Measurements from ENCODE around the gene HSD17B1. TPM values are rescaled to one million over a fixed set of nuclear protein-coding genes. Genes with fewer than 3 reads are reported as not detected.

HSD17B1 gene
- total and polyA plus RNA-seq, 2 of the 13 experiments (the other 11 are each of a cell fraction or from before 2014, with no cell fraction given) = 0.54 to 0.93 TPM

DNA sequence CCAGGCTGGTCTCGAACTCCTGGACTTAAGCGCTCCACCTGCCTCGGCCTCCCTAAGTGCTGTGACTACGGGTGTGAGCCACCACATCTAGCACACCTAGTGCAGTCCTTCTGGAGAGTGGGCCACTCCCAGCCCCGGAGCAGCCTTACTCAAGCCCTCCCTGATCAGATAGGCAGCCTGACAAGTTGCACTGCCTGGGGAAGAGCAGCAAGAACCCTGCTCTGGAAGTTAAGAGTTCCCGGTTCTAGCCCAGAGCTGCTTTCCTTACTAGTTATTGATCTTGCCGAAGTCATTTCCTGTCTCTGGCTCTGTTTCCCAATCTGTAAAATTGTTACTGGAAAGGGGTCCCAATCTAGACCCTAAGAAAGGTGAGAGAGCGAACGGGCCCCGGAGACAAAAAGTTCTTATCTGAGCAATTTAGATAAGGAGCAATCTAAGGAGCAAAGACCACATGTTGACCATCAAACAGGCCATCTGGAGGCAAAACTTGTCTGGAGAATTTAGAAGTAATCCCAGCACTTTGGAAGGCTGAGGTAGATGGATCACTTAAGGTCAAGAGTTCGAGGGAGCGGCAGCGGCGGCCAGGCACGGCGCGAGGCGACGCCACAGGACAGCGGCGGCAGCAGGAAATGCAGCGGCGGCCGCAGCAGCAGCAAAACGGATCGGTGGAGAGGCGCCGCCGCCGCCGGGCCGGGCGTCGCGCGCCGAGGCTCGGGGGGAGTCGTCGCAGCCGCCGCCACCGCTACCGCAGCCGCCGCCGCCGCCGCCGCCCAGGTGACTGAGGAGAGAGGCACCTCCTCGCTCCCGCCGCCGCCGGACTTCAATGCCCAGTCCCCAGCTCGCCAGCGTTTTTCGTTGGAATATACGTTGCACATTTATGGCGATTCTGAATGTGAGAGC, 21.0 kb upstream of the HSD17B1 start (continued):
- TF ChIP-seq, protein P1, sequence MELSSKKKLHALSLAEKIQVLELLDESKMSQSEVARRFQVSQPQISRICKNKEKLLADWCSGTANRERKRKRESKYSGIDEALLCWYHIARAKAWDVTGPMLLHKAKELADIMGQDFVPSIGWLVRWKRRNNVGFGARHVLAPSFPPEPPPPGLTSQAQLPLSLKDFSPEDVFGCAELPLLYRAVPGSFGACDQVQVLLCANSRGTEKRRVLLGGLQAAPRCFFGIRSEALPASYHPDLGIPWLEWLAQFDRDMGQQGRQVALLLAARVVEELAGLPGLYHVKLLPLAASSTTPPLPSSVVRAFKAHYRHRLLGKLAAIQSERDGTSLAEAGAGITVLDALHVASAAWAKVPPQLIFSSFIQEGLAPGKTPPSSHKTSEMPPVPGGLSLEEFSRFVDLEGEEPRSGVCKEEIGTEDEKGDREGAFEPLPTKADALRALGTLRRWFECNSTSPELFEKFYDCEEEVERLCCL (CRISPR knock-in tag; IDR thresholded peaks at IDR 0.05; ENCODE audit: borderline replicate concordance) = no peak
- TF ChIP-seq ZNF776 (CRISPR knock-in tag; IDR thresholded peaks at IDR 0.05) = no peak
- no peak for TF ChIP-seq AHR (CRISPR knock-in tag; IDR thresholded peaks at IDR 0.05)
- TF ChIP-seq, protein P2, sequence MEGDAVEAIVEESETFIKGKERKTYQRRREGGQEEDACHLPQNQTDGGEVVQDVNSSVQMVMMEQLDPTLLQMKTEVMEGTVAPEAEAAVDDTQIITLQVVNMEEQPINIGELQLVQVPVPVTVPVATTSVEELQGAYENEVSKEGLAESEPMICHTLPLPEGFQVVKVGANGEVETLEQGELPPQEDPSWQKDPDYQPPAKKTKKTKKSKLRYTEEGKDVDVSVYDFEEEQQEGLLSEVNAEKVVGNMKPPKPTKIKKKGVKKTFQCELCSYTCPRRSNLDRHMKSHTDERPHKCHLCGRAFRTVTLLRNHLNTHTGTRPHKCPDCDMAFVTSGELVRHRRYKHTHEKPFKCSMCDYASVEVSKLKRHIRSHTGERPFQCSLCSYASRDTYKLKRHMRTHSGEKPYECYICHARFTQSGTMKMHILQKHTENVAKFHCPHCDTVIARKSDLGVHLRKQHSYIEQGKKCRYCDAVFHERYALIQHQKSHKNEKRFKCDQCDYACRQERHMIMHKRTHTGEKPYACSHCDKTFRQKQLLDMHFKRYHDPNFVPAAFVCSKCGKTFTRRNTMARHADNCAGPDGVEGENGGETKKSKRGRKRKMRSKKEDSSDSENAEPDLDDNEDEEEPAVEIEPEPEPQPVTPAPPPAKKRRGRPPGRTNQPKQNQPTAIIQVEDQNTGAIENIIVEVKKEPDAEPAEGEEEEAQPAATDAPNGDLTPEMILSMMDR (CRISPR knock-in tag; IDR thresholded peaks at IDR 0.05) = peak; percentile 64
- TF ChIP-seq, protein P3, sequence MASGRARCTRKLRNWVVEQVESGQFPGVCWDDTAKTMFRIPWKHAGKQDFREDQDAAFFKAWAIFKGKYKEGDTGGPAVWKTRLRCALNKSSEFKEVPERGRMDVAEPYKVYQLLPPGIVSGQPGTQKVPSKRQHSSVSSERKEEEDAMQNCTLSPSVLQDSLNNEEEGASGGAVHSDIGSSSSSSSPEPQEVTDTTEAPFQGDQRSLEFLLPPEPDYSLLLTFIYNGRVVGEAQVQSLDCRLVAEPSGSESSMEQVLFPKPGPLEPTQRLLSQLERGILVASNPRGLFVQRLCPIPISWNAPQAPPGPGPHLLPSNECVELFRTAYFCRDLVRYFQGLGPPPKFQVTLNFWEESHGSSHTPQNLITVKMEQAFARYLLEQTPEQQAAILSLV (CRISPR knock-in tag; IDR thresholded peaks at IDR 0.05; ENCODE audit: borderline replicate concordance) = 0 out of 2 replicates have a peak, but pooled peaks have one; percentile 26
- TF ChIP-seq ZNF441 (CRISPR knock-in tag; IDR thresholded peaks at IDR 0.05; ENCODE audit: borderline replicate concordance) = 0 out of 2 replicates have a peak, but pooled peaks have one; percentile 11
- TF ChIP-seq ZNF577 (CRISPR knock-in tag; IDR thresholded peaks at IDR 0.05; ENCODE audit: borderline replicate concordance, low read depth) = no peak
- no peak for TF ChIP-seq ARNT2 (CRISPR knock-in tag; IDR thresholded peaks at IDR 0.05; ENCODE audit: low read depth)
- no peak for TF ChIP-seq FOXA1 (IDR thresholded peaks at IDR 0.05)
- no peak for TF ChIP-seq FOXA1 (CRISPR knock-in tag; IDR thresholded peaks at IDR 0.05)
